Measurements from ENCODE around the gene UBC.

- no peak for TF ChIP-seq POLR2AphosphoS5 (IDR thresholded peaks at IDR 0.05; ENCODE audit: low read depth, low read length)
- TF ChIP-seq TAF1 (IDR thresholded peaks at IDR 0.05; ENCODE audit: borderline replicate concordance, insufficient read depth, low read length), result no peak
- no peak for TF ChIP-seq SIN3A (IDR thresholded peaks at IDR 0.05; ENCODE audit: borderline replicate concordance, insufficient read depth, low read length)
- TF ChIP-seq FOXP2 (optimal IDR thresholded peaks at IDR 0.05; ENCODE audit: borderline replicate concordance, extremely low read depth, extremely low read length, insufficient read depth), result no peak
- no peak for TF ChIP-seq REST (IDR thresholded peaks at IDR 0.05; ENCODE audit: insufficient read depth in 1 of 2, low read depth in 2 of 2, low read length in 2 of 2)
These were observed 38.4 kb upstream of the UBC start for GRCh38 chr12:124952801-124953200.

Data from PFSK-1 (cell line).